HG02870 (cell line): Measurements from ENCODE around the gene FLRT2.

Experiments used
- ATAC-seq: cut with Tn5 transposase; IDR thresholded peaks from one replicate; pipeline ENCODE4 v1.9.1; 2021; ENCODE audit warnings: mild to moderate bottlenecking, moderate library complexity; ENCODE audit not compliant: unreplicated experiment

The FLRT2 gene

DNA sequence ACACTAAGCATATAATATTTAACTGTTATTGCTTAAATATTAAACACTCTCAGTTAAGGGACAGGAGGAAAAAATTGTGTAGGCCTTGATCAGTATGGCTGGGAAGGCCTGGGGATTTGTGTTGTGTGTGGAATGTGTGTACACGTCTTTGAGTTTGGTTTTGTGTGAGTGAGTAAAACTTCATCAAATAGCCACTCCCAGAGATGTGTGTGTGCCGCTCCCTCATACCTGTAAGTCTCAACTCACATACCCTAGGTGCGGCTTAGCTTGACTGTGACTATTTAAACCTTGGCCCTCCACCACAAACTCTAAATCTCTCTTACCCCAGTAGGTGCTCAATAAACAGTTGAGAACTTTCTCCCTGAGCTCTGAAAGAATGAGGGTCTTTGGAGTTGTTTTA is 64.3 kb downstream of the FLRT2 start:
- ATAC-seq = no peak

DNA sequence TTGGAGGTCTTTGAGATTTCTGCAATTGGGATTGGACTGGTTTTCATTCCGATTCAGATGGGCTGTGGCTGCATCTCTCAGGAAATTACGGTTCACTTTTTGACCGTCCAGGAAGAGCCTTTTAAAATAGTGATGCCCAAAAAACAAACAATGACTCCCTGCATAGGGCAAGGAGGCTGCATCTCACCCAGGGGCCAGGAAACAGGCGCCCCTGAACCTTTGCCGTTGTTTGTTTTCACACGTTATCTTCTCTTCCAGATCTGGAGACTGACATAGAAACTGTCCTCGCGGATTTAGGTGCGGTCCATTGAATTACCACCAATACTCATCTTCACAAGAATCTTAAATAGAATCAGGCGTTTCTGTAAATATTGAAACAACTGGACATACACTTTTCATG is 66.0 kb downstream of the FLRT2 start:
- no peak for ATAC-seq

- ATAC-seq = no peak
Observed at GRCh38 chr14:85596562-85596961, 66.6 kb downstream of the FLRT2 start.

- no peak for ATAC-seq
Observed at GRCh38 chr14:85597701-85598100, 67.8 kb downstream of the FLRT2 start.

DNA sequence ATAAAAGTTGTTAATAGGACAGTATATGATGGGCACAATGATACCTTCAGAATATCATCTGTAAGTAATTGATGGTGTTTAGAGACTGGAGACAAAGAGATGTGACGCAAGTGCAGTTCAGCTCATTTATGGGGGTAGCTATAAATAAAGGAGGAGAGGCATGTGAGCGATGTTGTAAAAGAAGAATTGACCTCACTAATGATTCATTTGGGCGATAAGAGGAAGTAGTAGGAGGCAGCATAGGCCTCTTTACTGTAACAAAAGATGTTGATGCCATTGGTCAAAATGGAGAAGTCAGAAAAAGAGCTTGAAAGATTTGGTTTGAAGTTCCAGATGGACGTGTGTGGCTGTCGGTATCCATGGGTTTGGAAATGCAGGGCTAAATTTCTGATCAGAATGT is 70.0 kb downstream of the FLRT2 start:
- ATAC-seq = no peak

- no peak for ATAC-seq
Observed at GRCh38 chr14:85601246-85601645, 71.3 kb downstream of the FLRT2 start.

DNA sequence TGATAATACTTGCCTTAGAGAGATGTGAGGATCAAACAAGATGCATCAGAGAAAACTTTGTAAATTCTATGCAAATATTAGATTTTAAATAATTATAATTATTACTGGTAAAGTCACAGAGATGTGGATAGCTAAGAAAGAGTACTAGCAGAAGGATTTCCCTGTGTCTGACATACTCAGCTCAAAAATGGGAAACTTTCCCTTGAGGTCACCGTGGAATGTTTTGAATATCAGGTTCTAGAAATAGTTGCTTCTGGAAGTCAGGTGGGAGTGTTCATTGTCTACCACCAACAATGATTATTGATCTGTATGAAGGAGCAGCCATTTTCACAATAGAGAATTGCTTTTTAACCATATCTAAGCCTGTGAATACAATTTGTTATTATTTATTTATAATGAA is 71.7 kb downstream of the FLRT2 start:
- no peak for ATAC-seq

GRCh38 chr14:85602345-85602744 is 72.4 kb downstream of the FLRT2 start:
- no peak for ATAC-seq

DNA sequence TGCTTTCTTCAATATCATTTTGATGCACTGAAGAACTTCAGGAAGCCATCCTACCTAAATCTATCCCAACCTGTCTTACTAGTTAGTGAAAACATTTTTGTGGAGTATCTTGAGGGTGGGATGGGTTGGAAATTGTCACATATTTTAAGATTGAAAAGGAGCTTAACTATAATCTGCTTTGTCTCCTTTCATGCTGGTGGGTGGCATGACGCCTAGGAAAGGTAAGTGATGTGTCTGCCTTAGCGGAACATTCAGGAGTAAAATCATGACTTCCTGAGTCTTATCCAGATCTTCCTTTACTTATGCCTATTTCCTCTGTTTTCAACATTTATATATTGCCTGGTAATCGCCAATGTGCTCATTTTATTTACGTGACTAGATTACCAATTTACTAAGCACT is 74.1 kb downstream of the FLRT2 start:
- ATAC-seq = no peak

GRCh38 chr14:85604714-85605113 is 74.8 kb downstream of the FLRT2 start:
- ATAC-seq = no peak

GRCh38 chr14:85607651-85608081 is 77.7 kb downstream of the FLRT2 start:
- ATAC-seq = no peak

- ATAC-seq = no peak
Observed at GRCh38 chr14:85613496-85613895, 83.6 kb downstream of the FLRT2 start.

- no peak for ATAC-seq
Observed at GRCh38 chr14:85616386-85616885, 86.5 kb downstream of the FLRT2 start.

GRCh38 chr14:85616886-85617285 is 86.9 kb downstream of the FLRT2 start:
- no peak for ATAC-seq

DNA sequence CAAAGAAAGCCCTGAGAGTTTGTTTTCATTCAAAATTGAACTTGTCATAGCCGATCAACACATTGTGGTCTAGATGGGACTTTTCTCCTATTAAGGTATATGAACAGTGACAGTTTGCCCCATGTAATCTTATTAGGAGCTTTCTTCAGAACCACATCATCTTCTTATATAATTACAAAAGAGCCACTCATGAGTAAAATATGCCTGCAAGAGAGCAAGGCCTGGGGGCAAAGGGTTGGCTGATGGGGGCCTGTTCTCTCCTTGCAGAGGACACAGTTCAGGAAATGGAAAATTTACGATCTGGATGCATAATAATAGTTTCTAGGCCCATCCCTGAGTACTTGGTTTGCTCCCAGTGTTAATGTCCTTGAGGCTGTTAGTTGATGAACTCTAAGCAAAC is 87.8 kb downstream of the FLRT2 start:
- ATAC-seq = no peak

DNA sequence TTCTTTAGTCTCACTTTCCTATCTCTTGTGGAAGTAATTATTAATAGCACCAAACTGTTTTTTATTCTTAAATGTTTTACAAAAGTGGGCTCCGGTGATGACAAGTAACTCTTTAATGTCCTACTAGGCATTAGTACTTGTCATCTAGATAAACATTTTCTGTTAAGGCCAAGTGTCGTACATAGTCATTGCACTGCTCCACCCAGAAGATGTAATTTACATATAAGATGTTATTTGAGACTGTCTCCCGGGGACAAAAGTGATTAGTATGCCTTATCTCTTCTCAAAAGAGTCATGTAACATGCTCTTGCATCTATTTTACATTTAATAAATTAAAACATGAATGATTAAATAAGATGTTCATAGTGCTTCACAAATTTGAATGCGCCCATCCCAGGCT is 88.4 kb downstream of the FLRT2 start:
- ATAC-seq = no peak

GRCh38 chr14:85618978-85619377 is 89.0 kb downstream of the FLRT2 start:
- ATAC-seq = no peak

DNA sequence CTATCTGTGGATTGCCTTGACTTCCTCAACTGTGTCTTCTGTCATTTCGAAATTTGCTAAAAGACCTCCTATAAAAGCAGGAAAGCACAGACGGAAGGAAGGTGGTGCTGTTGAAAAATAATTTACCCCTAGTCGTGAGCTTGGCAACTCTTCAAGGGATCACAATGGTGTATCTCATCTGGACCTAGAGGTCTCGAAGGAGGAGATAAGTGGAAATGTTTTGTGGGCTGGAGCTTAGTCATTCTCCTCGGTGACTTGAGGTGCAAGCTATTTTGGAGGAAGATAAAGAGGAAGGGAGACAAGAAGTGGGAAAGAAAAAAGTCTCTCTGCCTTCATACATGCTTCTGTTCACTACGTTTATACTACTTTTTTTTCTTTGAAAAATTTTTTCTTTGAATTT is 89.9 kb downstream of the FLRT2 start:
- no peak for ATAC-seq

DNA sequence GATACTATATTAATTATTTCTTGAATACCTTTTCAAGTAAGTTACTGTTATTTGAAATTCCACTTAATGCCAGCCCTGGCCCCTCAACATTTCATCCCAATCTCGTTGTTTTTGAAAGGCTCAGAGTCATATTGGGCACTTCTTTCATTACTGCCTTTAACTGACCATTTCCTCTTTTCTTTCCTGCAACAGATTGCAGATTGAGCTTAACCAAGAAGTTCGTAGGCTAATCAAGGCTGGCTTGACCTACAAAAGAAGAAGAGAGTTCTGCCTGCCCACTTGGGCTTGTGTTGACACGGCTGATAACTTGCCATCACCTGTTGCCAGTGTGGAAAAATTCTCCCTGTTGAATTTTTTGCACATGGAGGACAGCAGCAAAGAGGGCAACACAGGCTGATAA is 91.0 kb downstream of the FLRT2 start:
- ATAC-seq = no peak

- no peak for ATAC-seq
Observed at GRCh38 chr14:85622106-85622505, 92.2 kb downstream of the FLRT2 start.

DNA sequence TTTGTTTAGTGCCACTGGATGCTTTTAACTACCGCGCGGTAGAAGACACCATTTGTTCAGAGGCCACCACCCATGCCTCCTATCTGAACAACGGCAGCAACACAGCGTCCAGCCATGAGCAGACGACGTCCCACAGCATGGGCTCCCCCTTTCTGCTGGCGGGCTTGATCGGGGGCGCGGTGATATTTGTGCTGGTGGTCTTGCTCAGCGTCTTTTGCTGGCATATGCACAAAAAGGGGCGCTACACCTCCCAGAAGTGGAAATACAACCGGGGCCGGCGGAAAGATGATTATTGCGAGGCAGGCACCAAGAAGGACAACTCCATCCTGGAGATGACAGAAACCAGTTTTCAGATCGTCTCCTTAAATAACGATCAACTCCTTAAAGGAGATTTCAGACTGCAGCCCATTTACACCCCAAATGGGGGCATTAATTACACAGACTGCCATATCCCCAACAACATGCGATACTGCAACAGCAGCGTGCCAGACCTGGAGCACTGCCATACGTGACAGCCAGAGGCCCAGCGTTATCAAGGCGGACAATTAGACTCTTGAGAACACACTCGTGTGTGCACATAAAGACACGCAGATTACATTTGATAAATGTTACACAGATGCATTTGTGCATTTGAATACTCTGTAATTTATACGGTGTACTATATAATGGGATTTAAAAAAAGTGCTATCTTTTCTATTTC is 93.2 kb downstream of the FLRT2 start:
- no peak for ATAC-seq

GRCh38 chr14:85625925-85626585 is 96.1 kb downstream of the FLRT2 start:
- ATAC-seq = no peak

DNA sequence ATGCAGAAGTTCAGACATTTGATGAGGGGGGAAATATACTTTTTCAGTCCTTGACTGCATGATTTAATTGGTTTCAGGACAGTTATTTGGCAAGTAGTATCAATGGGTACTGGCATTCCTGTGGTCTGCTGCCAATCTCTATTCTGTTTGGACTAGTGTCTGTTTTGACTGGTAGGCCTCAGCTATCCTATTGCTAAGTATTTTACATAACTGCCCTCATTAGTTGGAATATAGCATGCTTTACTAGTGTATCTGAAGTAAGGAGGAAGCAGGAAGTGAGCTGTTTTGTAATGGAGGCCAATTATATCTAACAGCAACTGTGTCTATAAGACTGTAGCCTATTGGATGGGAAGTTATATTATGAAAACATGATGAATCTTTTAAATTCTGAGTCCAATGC is 104.3 kb downstream of the FLRT2 start:
- ATAC-seq = no peak
